Measurements from ENCODE around the gene OR52W1. TPM values are rescaled to one million over a fixed set of nuclear protein-coding genes. Genes with fewer than 3 reads are reported as not detected.

Gene OR52W1
- total RNA-seq, 1 experiment from 2014 or later: not detected

GRCh38 chr11:6209801-6210200 lies 10.8 kb downstream of the OR52W1 start:
- Histone ChIP-seq H3K4me3 (replicated peaks in 1 of 2; ENCODE audit: low read depth in 1 of 2, low read length in 2 of 2) (no peak overlapping the region), H3K9ac (ENCODE audit: low read length) (no peak overlapping the region), H3K36me3 (ENCODE audit: control insufficient read depth in 1 of 2, insufficient read depth in 2 of 2, low read length in 2 of 2) (peaks cover 12 to 15% of the 10 kb centered on the region in 2 experiments), H3K4me2 (ENCODE audit: low read length) (no peak overlapping the region), H3K27ac (ENCODE audit: low read depth, low read length) (no peak overlapping the region), H3K4me1 (ENCODE audit: control insufficient read depth in 1 of 2, insufficient read depth in 2 of 2, low read length in 2 of 2) (no peaks in the 10 kb centered on the region), H3K79me2 (ENCODE audit: insufficient read depth, low read length) (no peaks in the 10 kb centered on the region), H4K20me1 (ENCODE audit: insufficient read depth) (no peaks in the 10 kb centered on the region), H3K27me3 (ENCODE audit: insufficient read depth, low read length) (no peaks in the 10 kb centered on the region), H3K9me2 (ENCODE audit: insufficient read depth) (no peaks in the 10 kb centered on the region), H2AFZ (ENCODE audit: low read depth, low read length, poor library complexity, severe bottlenecking) (no peak overlapping the region), H3K9me3 (ENCODE audit: control insufficient read depth in 1 of 2, insufficient read depth in 1 of 2, low read depth in 1 of 2, low read length in 2 of 2) (no peaks in the 10 kb centered on the region)
- BruUV-seq (replicated peaks): no TSS peak
- ATAC-seq: no peak
- intact Hi-C loops (cut with micrococcal nuclease): no loop called here
- CTCF ChIA-PET: no interaction called here
- RAD21 ChIA-PET (ENCODE audit: low non-redundant PET in 1 of 2, low total read pairs in 2 of 2, uncharacterized antibody in 2 of 2, unreplicated experiment in 2 of 2): no interaction called here
- TF ChIP-seq CTCF (IDR thresholded peaks at IDR 0.05 in 2 of 3, conservative IDR thresholded peaks at IDR 0.05 in 1 of 3; ENCODE audit: borderline replicate concordance in 1 of 3, insufficient read depth in 1 of 3, low read depth in 2 of 3, low read length in 2 of 3): no peak
- no peak for TF ChIP-seq CEBPB (IDR thresholded peaks at IDR 0.05; ENCODE audit: low read depth)
- no peak for DNase-seq (ENCODE audit: low read depth, low spot score)
- POLR2A ChIA-PET: no interaction called here

GRCh38 chr11:6210274-6210955 lies 11.4 kb downstream of the OR52W1 start:
- no peaks in the 10 kb centered on the region for H3K9me3 ChIP-seq (ENCODE audit: control insufficient read depth in 1 of 2, insufficient read depth in 1 of 2, low read depth in 1 of 2, low read length in 2 of 2)
- intact Hi-C loops (cut with micrococcal nuclease): no loop called here
- H3K27me3 ChIP-seq (ENCODE audit: insufficient read depth, low read length): no peaks in the 10 kb centered on the region
- H3K36me3 ChIP-seq (ENCODE audit: control insufficient read depth in 1 of 2, insufficient read depth in 2 of 2, low read length in 2 of 2): peaks cover 12 to 15% of the 10 kb centered on the region in 2 experiments
- no peak overlapping the region for H2AFZ ChIP-seq (ENCODE audit: low read depth, low read length, poor library complexity, severe bottlenecking)
- no TSS peak for BruUV-seq (replicated peaks)
- ChIA-PET RAD21 (ENCODE audit: low non-redundant PET in 1 of 2, low total read pairs in 2 of 2, uncharacterized antibody in 2 of 2, unreplicated experiment in 2 of 2) (no interaction called here), POLR2A (no interaction called here), CTCF (no interaction called here)
- H3K9ac ChIP-seq (ENCODE audit: low read length): no peak overlapping the region
- no peaks in the 10 kb centered on the region for H3K79me2 ChIP-seq (ENCODE audit: insufficient read depth, low read length)
- no peak overlapping the region for H3K4me3 ChIP-seq (replicated peaks in 1 of 2; ENCODE audit: low read depth in 1 of 2, low read length in 2 of 2)
- no peak overlapping the region for H3K27ac ChIP-seq (ENCODE audit: low read depth, low read length)
- no peak for DNase-seq (ENCODE audit: low read depth, low spot score)
- ATAC-seq: no peak
- H3K4me1 ChIP-seq (ENCODE audit: control insufficient read depth in 1 of 2, insufficient read depth in 2 of 2, low read length in 2 of 2): no peaks in the 10 kb centered on the region
- no peak overlapping the region for H3K4me2 ChIP-seq (ENCODE audit: low read length)
- H3K9me2 ChIP-seq (ENCODE audit: insufficient read depth): no peaks in the 10 kb centered on the region
- H4K20me1 ChIP-seq (ENCODE audit: insufficient read depth): no peaks in the 10 kb centered on the region
- TF ChIP-seq ZBTB33 (IDR thresholded peaks at IDR 0.05; ENCODE audit: extremely low read depth, insufficient replicate concordance, low read length) (no peak), POLR2AphosphoS5 (IDR thresholded peaks at IDR 0.05; ENCODE audit: low read depth, low read length) (no peak), SRF (IDR thresholded peaks at IDR 0.05; ENCODE audit: low read depth) (no peak), MAX (IDR thresholded peaks at IDR 0.05) (no peak), ZNF274 (IDR thresholded peaks at IDR 0.05; ENCODE audit: low read depth, low read length) (no peak), ELF1 (IDR thresholded peaks at IDR 0.05; ENCODE audit: borderline replicate concordance, low read depth) (no peak), TCF7L2 (IDR thresholded peaks at IDR 0.05; ENCODE audit: borderline replicate concordance, extremely low read depth, insufficient read depth, insufficient read length) (no peak), RAD21 (IDR thresholded peaks at IDR 0.05; ENCODE audit: low read depth) (no peak), SIN3A (IDR thresholded peaks at IDR 0.05; ENCODE audit: low read depth) (no peak), YY1 (IDR thresholded peaks at IDR 0.05; ENCODE audit: extremely low read depth, insufficient replicate concordance, low read depth, low read length) (no peak), CEBPB (IDR thresholded peaks at IDR 0.05; ENCODE audit: low read depth) (no peak)

All from HCT116 (cell line).